IMR-90 (cell line): ENCODE results near the gene PTPRS. TPM values are rescaled to one million over a fixed set of nuclear protein-coding genes. Genes with fewer than 3 reads are reported as not detected.

Experiments
- ATAC-seq: fragments of 200-7000 bp; cut with Tn5 transposase; 2 replicates; pipeline ENCODE4 v1.9.1; 2020; ENCODE audit warnings: low read depth, mild to moderate bottlenecking, moderate library complexity
- BruUV-seq: library from RNA; stranded (reverse); fragments of 400-500 nt; replicated peaks from 2 replicates; lab custom pipeline; 2021; lab: Mats Ljungman, UMichigan
- CTCF ChIA-PET: fragments of 300-600 bp; formaldehyde crosslinking; extraction: SDS; loops from one replicate; lab custom pipeline; 2021; ENCODE audit warnings: antibody characterized with exemption; lab: Yijun Ruan, JAX
- POLR2A ChIA-PET: fragments of 300-600 bp; sonication (Branson Sonifier 250); formaldehyde crosslinking; loops from one replicate; lab custom pipeline; 2022; ENCODE audit warnings: antibody characterized with exemption; ENCODE audit not compliant: unreplicated experiment; lab: Charles Lee
- DNase-seq: peaks from one replicate; pipeline ENCODE4 v3.0.0; 2013
- H2AFZ ChIP-seq: replicated peaks from 2 replicates; pipeline ENCODE3; 2013; ENCODE audit warnings: low read length, mild to moderate bottlenecking; ENCODE audit not compliant: poor library complexity
- H2AK5ac ChIP-seq: 2 replicates; pipeline ENCODE4 v1.6.1; 2013; ENCODE audit warnings: low read depth, low read length, inconsistent platforms
- H2AK9ac ChIP-seq: replicated peaks from 2 replicates; pipeline ENCODE3; 2013; ENCODE audit warnings: mild to moderate bottlenecking, low read depth, low read length, moderate library complexity; ENCODE audit not compliant: poor library complexity
- H2BK120ac ChIP-seq: 2 replicates; pipeline ENCODE4 v1.6.1; 2013; ENCODE audit warnings: low read depth, low read length, inconsistent platforms
- H2BK15ac ChIP-seq: 3 replicates; pipeline ENCODE4 v1.6.1; 2013; ENCODE audit warnings: low read depth, low read length, inconsistent platforms
- H2BK20ac ChIP-seq: 2 replicates; pipeline ENCODE4 v1.6.1; 2013; ENCODE audit warnings: low read depth, mild to moderate bottlenecking, inconsistent platforms, low read length, moderate library complexity
- H2BK5ac ChIP-seq: 2 replicates; pipeline ENCODE4 v1.6.1; 2013; ENCODE audit warnings: mild to moderate bottlenecking, low read depth, low read length, inconsistent platforms; ENCODE audit not compliant: poor library complexity, severe bottlenecking
- H3K14ac ChIP-seq: replicated peaks from 2 replicates; pipeline ENCODE4 v1.6.1; 2013; ENCODE audit warnings: low read depth, low read length, inconsistent platforms
- H3K18ac ChIP-seq: 2 replicates; pipeline ENCODE4 v1.6.1; 2013; ENCODE audit warnings: low read depth, low read length, control low read depth
- H3K23ac ChIP-seq: 2 replicates; pipeline ENCODE4 v1.6.1; 2013; ENCODE audit warnings: low read depth, low read length, inconsistent platforms
- H3K27ac ChIP-seq: 2 replicates; pipeline ENCODE4 v1.5.1; 2013; ENCODE audit warnings: mild to moderate bottlenecking, control low read depth, low read length; ENCODE audit not compliant: insufficient read depth
- H3K27me3 ChIP-seq: 2 replicates; pipeline ENCODE4 v1.6.1; 2013; ENCODE audit warnings: low read length; ENCODE audit not compliant: control insufficient read depth, insufficient read depth
- H3K36me3 ChIP-seq: 2 replicates; pipeline ENCODE4 v1.6.1; 2013; ENCODE audit warnings: low read length, mixed read lengths; ENCODE audit not compliant: control insufficient read depth, insufficient read depth
- H3K4ac ChIP-seq: 2 replicates; pipeline ENCODE4 v1.6.1; 2013; ENCODE audit warnings: low read depth, low read length, inconsistent platforms
- H3K4me1 ChIP-seq: 2 replicates; pipeline ENCODE4 v1.6.1; 2013; ENCODE audit warnings: low read length, mixed read lengths; ENCODE audit not compliant: control insufficient read depth, insufficient read depth
- H3K4me2 ChIP-seq: 2 replicates; pipeline ENCODE4 v1.6.1; 2013; ENCODE audit warnings: low read depth, mild to moderate bottlenecking, control low read depth, low read length, moderate library complexity
- H3K4me3 ChIP-seq: 2 replicates; pipeline ENCODE4 v1.5.1; 2013; ENCODE audit warnings: low read depth, mild to moderate bottlenecking, control low read depth, low read length, moderate library complexity; ENCODE audit not compliant: insufficient read depth
- H3K56ac ChIP-seq: 2 replicates; pipeline ENCODE4 v1.6.1; 2013; ENCODE audit warnings: low read length, inconsistent platforms; ENCODE audit not compliant: insufficient read depth; ENCODE audit errors: extremely low read depth
- H3K79me1 ChIP-seq, 2 experiments: 2 replicates each; pipeline ENCODE4 v1.6.1; 2013; ENCODE audit warnings: low read length in 2 of 2, inconsistent platforms in 1 of 2, low read depth in 1 of 2
- H3K9ac ChIP-seq: 2 replicates; pipeline ENCODE4 v1.6.1; 2013; ENCODE audit warnings: low read depth, low read length, control low read depth
- H3K9me1 ChIP-seq: 2 replicates; pipeline ENCODE4 v1.6.1; 2013; ENCODE audit warnings: low read length, inconsistent platforms; ENCODE audit not compliant: insufficient read depth
- H3K9me3 ChIP-seq: 2 replicates; pipeline ENCODE4 v1.6.1; 2013; ENCODE audit warnings: low read length; ENCODE audit not compliant: control insufficient read depth, insufficient read depth
- H4K20me1 ChIP-seq: 2 replicates; pipeline ENCODE4 v1.6.1; 2013; ENCODE audit warnings: low read length, inconsistent platforms; ENCODE audit not compliant: insufficient read depth
- H4K5ac ChIP-seq: 2 replicates; pipeline ENCODE4 v1.6.1; 2013; ENCODE audit warnings: mild to moderate bottlenecking, low read depth, low read length, control low read depth
- H4K8ac ChIP-seq, 2 experiments: 2 replicates each; pipeline ENCODE4 v1.6.1; 2013; ENCODE audit warnings: low read depth in 2 of 2, low read length in 2 of 2, control low read depth in 1 of 2, inconsistent platforms in 1 of 2
- H4K91ac ChIP-seq: 2 replicates; pipeline ENCODE4 v1.6.1; 2013; ENCODE audit warnings: low read depth, low read length, inconsistent platforms; ENCODE audit not compliant: insufficient read depth
- MAFK ChIP-seq: IDR thresholded peaks from 2 replicates; pipeline ENCODE4 v1.6.1; 2012; ENCODE audit warnings: low read depth, low read length, improper control_type of control experiment
- MXI1 ChIP-seq: IDR thresholded peaks from 2 replicates; pipeline ENCODE4 v1.6.1; 2012; ENCODE audit warnings: low read depth, mild to moderate bottlenecking, low read length, moderate library complexity, borderline replicate concordance
- RAD21 ChIP-seq: IDR thresholded peaks from 2 replicates; pipeline ENCODE4 v1.6.1; 2012; ENCODE audit warnings: low read length, improper control_type of control experiment
- RCOR1 ChIP-seq: IDR thresholded peaks from 2 replicates; pipeline ENCODE4 v1.6.1; 2012; ENCODE audit warnings: mild to moderate bottlenecking, low read length, improper control_type of control experiment; ENCODE audit not compliant: insufficient replicate concordance
- SMC3 ChIP-seq: fragments of 150-350 bp; IDR thresholded peaks from 2 replicates; pipeline ENCODE4 v1.6.1; 2016; ENCODE audit warnings: low read depth, mild to moderate bottlenecking, antibody characterized with exemption, low read length, moderate library complexity
- WGBS, 2 experiments: methylation state at CpG; one replicate each; pipeline versions ENCODE4 v1.1.5 to v1.1.7; 2013; ENCODE audit warnings: missing lambda C conversion rate in 2 of 2; ENCODE audit not compliant: insufficient read length in 1 of 2; ENCODE audit errors: extremely low coverage in 2 of 2; 5-methylcytosine and 5-hydroxymethylcytosine counted together
- dilution Hi-C: fragments of 300-500 bp; cut with HindIII; formaldehyde crosslinking; loops from one replicate; pipeline ENCODE4 v1.14.3; 2018; ENCODE audit warnings: low sequenced_read_pairs; ENCODE audit not compliant: unreplicated experiment
- in situ Hi-C: fragments of 300-500 bp; cut with MboI; formaldehyde crosslinking; loops from 3 replicates; pipeline ENCODE4 v1.14.3; 2019; ENCODE audit warnings: low sequenced_read_pairs, inconsistent platforms, mixed read lengths
- intact Hi-C: fragments of 100-400 bp; cut with micrococcal nuclease; formaldehyde crosslinking; loops from 2 replicates; pipeline ENCODE4 v1.10.0; 2022
- polyA plus RNA-seq, 3 experiments: library from polyadenylated mRNA; depleted of rRNA; stranded (reverse); fragments of >200 nt; gene quantifications; 2 replicates each; pipeline ENCODE4 v1.2.3, GENCODE V29; 2012; ENCODE audit warnings: low replicate concordance in 1 of 3
- total RNA-seq: library from RNA; depleted of rRNA; stranded (reverse); fragments of >200 nt; gene quantifications from 2 replicates; pipeline ENCODE4 v1.2.3, GENCODE V29; 2012
- TF ChIP-seq, protein P1 (sequence below): conservative IDR thresholded peaks from 2 replicates; pipeline ENCODE4 v1.5.1; 2012; ENCODE audit warnings: mild to moderate bottlenecking, low read depth, low read length, improper control_type of control experiment

Gene PTPRS
- total and polyA plus RNA-seq, 2 of the 4 experiments (the other 2 are of a cell fraction) = 40.1 to 51.9 TPM

DNA sequence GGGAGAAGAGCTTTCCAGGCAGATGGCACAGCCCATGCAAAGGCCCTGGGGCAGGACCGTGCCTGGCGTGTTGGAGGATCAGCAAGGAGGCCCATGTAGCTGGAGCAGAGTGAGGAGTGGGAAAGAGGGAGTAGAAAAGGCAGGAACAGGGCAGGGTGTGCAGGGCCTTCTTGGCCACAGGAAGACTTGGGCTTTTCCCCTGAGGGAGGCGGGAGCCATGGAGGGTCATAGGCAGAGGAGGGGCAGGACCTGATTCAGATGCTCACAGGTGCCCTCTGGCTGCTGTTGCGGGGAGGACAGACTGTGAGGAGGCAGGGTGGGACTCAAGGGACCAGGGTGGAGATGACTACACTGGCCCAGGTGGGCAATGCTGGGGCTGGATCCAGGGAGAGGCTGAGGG, 13.8 kb upstream of the PTPRS start:
- no peak overlapping the region for H2BK20ac ChIP-seq
- peak overlapping the region; percentile 51 for H2AFZ ChIP-seq
- TF ChIP-seq RAD21 = no peak
- TF ChIP-seq, protein P1, sequence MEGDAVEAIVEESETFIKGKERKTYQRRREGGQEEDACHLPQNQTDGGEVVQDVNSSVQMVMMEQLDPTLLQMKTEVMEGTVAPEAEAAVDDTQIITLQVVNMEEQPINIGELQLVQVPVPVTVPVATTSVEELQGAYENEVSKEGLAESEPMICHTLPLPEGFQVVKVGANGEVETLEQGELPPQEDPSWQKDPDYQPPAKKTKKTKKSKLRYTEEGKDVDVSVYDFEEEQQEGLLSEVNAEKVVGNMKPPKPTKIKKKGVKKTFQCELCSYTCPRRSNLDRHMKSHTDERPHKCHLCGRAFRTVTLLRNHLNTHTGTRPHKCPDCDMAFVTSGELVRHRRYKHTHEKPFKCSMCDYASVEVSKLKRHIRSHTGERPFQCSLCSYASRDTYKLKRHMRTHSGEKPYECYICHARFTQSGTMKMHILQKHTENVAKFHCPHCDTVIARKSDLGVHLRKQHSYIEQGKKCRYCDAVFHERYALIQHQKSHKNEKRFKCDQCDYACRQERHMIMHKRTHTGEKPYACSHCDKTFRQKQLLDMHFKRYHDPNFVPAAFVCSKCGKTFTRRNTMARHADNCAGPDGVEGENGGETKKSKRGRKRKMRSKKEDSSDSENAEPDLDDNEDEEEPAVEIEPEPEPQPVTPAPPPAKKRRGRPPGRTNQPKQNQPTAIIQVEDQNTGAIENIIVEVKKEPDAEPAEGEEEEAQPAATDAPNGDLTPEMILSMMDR = peak; percentile 28
- TF ChIP-seq SMC3 = peak; percentile 32; the same call in 1 of the 2 replicates
- no peak for TF ChIP-seq MXI1
- TF ChIP-seq RCOR1 = no peak
- TF ChIP-seq MAFK = no peak
- H3K36me3 ChIP-seq = no peaks in the 10 kb centered on the region
- no peak overlapping the region for H2AK5ac ChIP-seq
- no peak overlapping the region for H3K4ac ChIP-seq
- no peak overlapping the region for H2BK5ac ChIP-seq
- ChIA-PET CTCF (no interaction called here), POLR2A (no interaction called here)
- H2BK120ac ChIP-seq = no peak overlapping the region
- no peak overlapping the region for H3K23ac ChIP-seq
- H3K9ac ChIP-seq = no peak overlapping the region
- no peaks in the 10 kb centered on the region for H3K79me1 ChIP-seq
- no peak overlapping the region for H3K4me3 ChIP-seq
- no peak overlapping the region for H4K91ac ChIP-seq
- no peak overlapping the region for H4K5ac ChIP-seq
- WGBS, 2 experiments = 93% methylated on average over 2 of the region's 4 CpGs; no CpG with 5 or more reads in 1 of the 2 experiments
- no peak overlapping the region for H4K8ac ChIP-seq
- DNase-seq (no peak), ATAC-seq (no peak; the same call in 1 of the 2 replicates)
- no peak overlapping the region for H2BK15ac ChIP-seq
- no peak overlapping the region for H3K27ac ChIP-seq
- BruUV-seq = no TSS peak
- dilution Hi-C loops (no loop called here), intact Hi-C loops (no loop called here), in situ Hi-C loops (no loop called here)
- no peaks in the 10 kb centered on the region for H3K4me1 ChIP-seq
- H3K56ac ChIP-seq = no peak overlapping the region
- H3K4me2 ChIP-seq = no peak overlapping the region
- peaks cover 35% of the 10 kb centered on the region for H3K27me3 ChIP-seq
- no peak overlapping the region for H3K14ac ChIP-seq
- no peaks in the 10 kb centered on the region for H4K20me1 ChIP-seq
- H3K9me3 ChIP-seq = no peaks in the 10 kb centered on the region
- H2AK9ac ChIP-seq = no peak overlapping the region
- H3K9me1 ChIP-seq = no peaks in the 10 kb centered on the region
- no peak overlapping the region for H3K18ac ChIP-seq
